WTC11 (cell line): Measurements from ENCODE around the gene TOR1A. TPM values are rescaled to one million over a fixed set of nuclear protein-coding genes. Genes with fewer than 3 reads are reported as not detected.

Source experiments
- ATAC-seq: fragments of 200-7000 bp; cut with Tn5 transposase; 2 replicates; pipeline ENCODE4 v1.10.0; 2021; ENCODE audit warnings: mild to moderate bottlenecking, moderate library complexity
- CTCF ChIA-PET: fragments of 300-600 bp; sonication (Branson Sonifier 250); formaldehyde crosslinking; loops from one replicate; lab custom pipeline; 2021; ENCODE audit warnings: antibody characterized with exemption; lab: Charles Lee
- POLR2A ChIA-PET: fragments of 350-600 bp; sonication (Branson Sonifier 250); formaldehyde crosslinking; loops from one replicate; lab custom pipeline; 2021; ENCODE audit warnings: antibody characterized with exemption; lab: Charles Lee
- DNase-seq: peaks from one replicate; pipeline ENCODE4 v3.0.0; 2021; ENCODE audit warnings: low spot score
- H3K27ac Mint-ChIP-seq: 2 replicates; pipeline ENCODE4 v1.8.0; 2021; ENCODE audit warnings: mixed read lengths
- H3K27me3 Mint-ChIP-seq: 2 replicates; pipeline ENCODE4 v1.8.0; 2021; ENCODE audit warnings: low read depth, mild to moderate bottlenecking, moderate library complexity, mixed read lengths
- H3K36me3 Mint-ChIP-seq: 2 replicates; pipeline ENCODE4 v1.8.0; 2021; ENCODE audit warnings: mixed read lengths
- H3K4me1 Mint-ChIP-seq: 2 replicates; pipeline ENCODE4 v1.8.0; 2022; ENCODE audit warnings: mixed read lengths
- H3K4me3 Mint-ChIP-seq: 2 replicates; pipeline ENCODE4 v1.8.0; 2021; ENCODE audit warnings: mild to moderate bottlenecking, moderate library complexity, mixed read lengths
- H3K9me3 Mint-ChIP-seq: 2 replicates; pipeline ENCODE4 v1.8.0; 2021; ENCODE audit warnings: mixed read lengths
- CBFB ChIP-seq: sonication (generic); formaldehyde crosslinking; IDR thresholded peaks from 2 replicates; pipeline ENCODE4 v1.8.1; 2022; ENCODE audit warnings: mild to moderate bottlenecking, low read depth, missing genetic modification reagents
- ELF4 ChIP-seq: sonication (generic); formaldehyde crosslinking; IDR thresholded peaks from 2 replicates; pipeline ENCODE4 v1.8.1; 2022; ENCODE audit warnings: low read depth, mild to moderate bottlenecking, moderate library complexity, missing genetic modification reagents
- GTF2I ChIP-seq: fragments of 250-450 bp; sonication (Bioruptor Pico); conservative IDR thresholded peaks from 2 replicates; pipeline ENCODE4 v1.4.0; 2021; ENCODE audit warnings: mild to moderate bottlenecking
- JAZF1 ChIP-seq: fragments of 250-450 bp; sonication (Bioruptor Pico); IDR thresholded peaks from 2 replicates; pipeline ENCODE4 v1.9.0; 2021; ENCODE audit warnings: moderate library complexity, mild to moderate bottlenecking, inconsistent platforms
- MAX ChIP-seq: sonication (generic); formaldehyde crosslinking; IDR thresholded peaks from 2 replicates; pipeline ENCODE4 v1.8.0; 2022; ENCODE audit warnings: mild to moderate bottlenecking, missing genetic modification reagents
- NR1H2 ChIP-seq: sonication (generic); formaldehyde crosslinking; IDR thresholded peaks from 2 replicates; pipeline ENCODE4 v1.9.0; 2021; ENCODE audit warnings: mild to moderate bottlenecking, moderate library complexity, missing genetic modification reagents
- OVOL2 ChIP-seq: fragments of 250-450 bp; sonication (Bioruptor Pico); IDR thresholded peaks from 2 replicates; pipeline ENCODE4 v1.9.0; 2021; ENCODE audit warnings: mild to moderate bottlenecking, borderline replicate concordance
- PRRX2 ChIP-seq: fragments of 250-450 bp; sonication (Bioruptor Pico); IDR thresholded peaks from 2 replicates; pipeline ENCODE4 v1.8.0; 2021; ENCODE audit warnings: mild to moderate bottlenecking
- SMAD4 ChIP-seq: sonication (generic); formaldehyde crosslinking; IDR thresholded peaks from 2 replicates; pipeline ENCODE4 v1.8.0; 2022; ENCODE audit warnings: mild to moderate bottlenecking, missing genetic modification reagents
- SOX15 ChIP-seq: fragments of 250-450 bp; sonication (Bioruptor Pico); IDR thresholded peaks from 2 replicates; pipeline ENCODE4 v1.9.0; 2021; ENCODE audit warnings: mild to moderate bottlenecking
- SP1 ChIP-seq: sonication (generic); formaldehyde crosslinking; conservative IDR thresholded peaks from 2 replicates; pipeline ENCODE4 v1.8.1; 2022; ENCODE audit warnings: missing genetic modification reagents
- TCF7 ChIP-seq: sonication (generic); formaldehyde crosslinking; IDR thresholded peaks from 2 replicates; pipeline ENCODE4 v1.8.0; 2022; ENCODE audit warnings: mild to moderate bottlenecking, low read depth, missing genetic modification reagents, moderate library complexity
- TP53 ChIP-seq: sonication (generic); formaldehyde crosslinking; IDR thresholded peaks from 2 replicates; pipeline ENCODE4 v1.8.1; 2023; ENCODE audit warnings: mild to moderate bottlenecking, missing genetic modification reagents
- ZNF219 ChIP-seq: sonication (generic); formaldehyde crosslinking; IDR thresholded peaks from 2 replicates; pipeline ENCODE4 v1.8.0; 2023; ENCODE audit warnings: missing genetic modification reagents, mild to moderate bottlenecking, borderline replicate concordance
- ZNF281 ChIP-seq: sonication (generic); formaldehyde crosslinking; IDR thresholded peaks from 2 replicates; pipeline ENCODE4 v1.8.0; 2023; ENCODE audit warnings: mild to moderate bottlenecking, missing genetic modification reagents
- ZNF423 ChIP-seq: fragments of 250-450 bp; sonication (Bioruptor Pico); IDR thresholded peaks from 2 replicates; pipeline ENCODE4 v2.1.2; 2022; ENCODE audit warnings: mild to moderate bottlenecking, moderate library complexity
- ZNF512 ChIP-seq: sonication (generic); formaldehyde crosslinking; IDR thresholded peaks from 2 replicates; pipeline ENCODE4 v1.8.1; 2022; ENCODE audit warnings: missing genetic modification reagents, borderline replicate concordance
- ZSCAN18 ChIP-seq: fragments of 250-450 bp; sonication (Bioruptor Pico); IDR thresholded peaks from 2 replicates; pipeline ENCODE4 v2.1.2; 2022; ENCODE audit warnings: mild to moderate bottlenecking, moderate library complexity
- total RNA-seq: library from RNA; stranded (reverse); gene quantifications from 3 replicates; pipeline ENCODE4 v1.2.3, GENCODE V29; 2021
- TF ChIP-seq, protein P1 (sequence below): sonication (generic); formaldehyde crosslinking; IDR thresholded peaks from 2 replicates; pipeline ENCODE4 v1.8.1; 2023; ENCODE audit warnings: mild to moderate bottlenecking, moderate library complexity, missing genetic modification reagents
- TF ChIP-seq, protein P2 (sequence below): fragments of 200-600 bp; IDR thresholded peaks from 2 replicates; pipeline ENCODE4 v1.8.0; 2022; ENCODE audit warnings: antibody characterized with exemption
- TF ChIP-seq, protein P3 (sequence below): sonication (generic); formaldehyde crosslinking; IDR thresholded peaks from 2 replicates; pipeline ENCODE4 v1.8.1; 2022; ENCODE audit warnings: low read depth, missing genetic modification reagents, borderline replicate concordance

The TOR1A gene
- total RNA-seq, 1 experiment from 2014 or later = 32.7 TPM

DNA sequence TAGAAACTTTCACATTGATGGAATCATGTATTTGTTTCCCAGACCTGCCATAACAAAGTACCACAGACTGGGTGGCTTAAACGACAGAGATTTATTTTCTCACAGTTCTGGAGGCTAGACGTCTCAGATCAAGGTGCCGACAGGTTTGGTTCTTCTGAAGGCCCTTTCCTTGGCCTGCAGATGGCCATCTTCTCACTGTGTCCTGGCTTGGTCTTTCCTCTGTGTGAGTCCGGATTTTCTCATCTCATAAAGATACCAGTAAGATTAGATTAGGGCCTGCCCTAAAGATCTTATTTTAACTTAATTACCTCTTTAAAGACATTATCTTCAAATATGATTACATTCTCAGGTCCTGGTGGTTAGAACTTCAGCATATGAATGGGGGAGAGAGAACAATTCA is 17.1 kb upstream of the TOR1A start:
- DNase-seq (no peak), ATAC-seq (no peak)
- Mint-ChIP-seq H3K36me3 (no peaks in the 10 kb centered on the region), H3K27me3 (no peaks in the 10 kb centered on the region), H3K9me3 (no peaks in the 10 kb centered on the region), H3K27ac (no peak overlapping the region), H3K4me3 (no peak overlapping the region), H3K4me1 (peaks cover 53% of the 10 kb centered on the region)
- TF ChIP-seq, protein P1, sequence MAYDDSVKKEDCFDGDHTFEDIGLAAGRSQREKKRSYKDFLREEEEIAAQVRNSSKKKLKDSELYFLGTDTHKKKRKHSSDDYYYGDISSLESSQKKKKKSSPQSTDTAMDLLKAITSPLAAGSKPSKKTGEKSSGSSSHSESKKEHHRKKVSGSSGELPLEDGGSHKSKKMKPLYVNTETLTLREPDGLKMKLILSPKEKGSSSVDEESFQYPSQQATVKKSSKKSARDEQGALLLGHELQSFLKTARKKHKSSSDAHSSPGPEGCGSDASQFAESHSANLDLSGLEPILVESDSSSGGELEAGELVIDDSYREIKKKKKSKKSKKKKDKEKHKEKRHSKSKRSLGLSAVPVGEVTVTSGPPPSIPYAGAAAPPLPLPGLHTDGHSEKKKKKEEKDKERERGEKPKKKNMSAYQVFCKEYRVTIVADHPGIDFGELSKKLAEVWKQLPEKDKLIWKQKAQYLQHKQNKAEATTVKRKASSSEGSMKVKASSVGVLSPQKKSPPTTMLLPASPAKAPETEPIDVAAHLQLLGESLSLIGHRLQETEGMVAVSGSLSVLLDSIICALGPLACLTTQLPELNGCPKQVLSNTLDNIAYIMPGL (CRISPR knock-in tag) = no peak
- TF ChIP-seq ELF4 (CRISPR knock-in tag) (no peak), TCF7 (CRISPR knock-in tag) (no peak), SOX15 (CRISPR knock-in tag) (no peak), TP53 (no peak), PRRX2 (no peak), ZNF423 (CRISPR knock-in tag) (no peak), SP1 (CRISPR knock-in tag) (no peak), ZNF219 (CRISPR knock-in tag) (no peak), CBFB (CRISPR knock-in tag) (no peak), JAZF1 (CRISPR knock-in tag) (no peak), NR1H2 (no peak), ZNF512 (CRISPR knock-in tag) (no peak), MAX (CRISPR knock-in tag) (no peak), ZNF281 (CRISPR knock-in tag) (no peak)
- TF ChIP-seq, protein P2, sequence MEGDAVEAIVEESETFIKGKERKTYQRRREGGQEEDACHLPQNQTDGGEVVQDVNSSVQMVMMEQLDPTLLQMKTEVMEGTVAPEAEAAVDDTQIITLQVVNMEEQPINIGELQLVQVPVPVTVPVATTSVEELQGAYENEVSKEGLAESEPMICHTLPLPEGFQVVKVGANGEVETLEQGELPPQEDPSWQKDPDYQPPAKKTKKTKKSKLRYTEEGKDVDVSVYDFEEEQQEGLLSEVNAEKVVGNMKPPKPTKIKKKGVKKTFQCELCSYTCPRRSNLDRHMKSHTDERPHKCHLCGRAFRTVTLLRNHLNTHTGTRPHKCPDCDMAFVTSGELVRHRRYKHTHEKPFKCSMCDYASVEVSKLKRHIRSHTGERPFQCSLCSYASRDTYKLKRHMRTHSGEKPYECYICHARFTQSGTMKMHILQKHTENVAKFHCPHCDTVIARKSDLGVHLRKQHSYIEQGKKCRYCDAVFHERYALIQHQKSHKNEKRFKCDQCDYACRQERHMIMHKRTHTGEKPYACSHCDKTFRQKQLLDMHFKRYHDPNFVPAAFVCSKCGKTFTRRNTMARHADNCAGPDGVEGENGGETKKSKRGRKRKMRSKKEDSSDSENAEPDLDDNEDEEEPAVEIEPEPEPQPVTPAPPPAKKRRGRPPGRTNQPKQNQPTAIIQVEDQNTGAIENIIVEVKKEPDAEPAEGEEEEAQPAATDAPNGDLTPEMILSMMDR = no peak
- TF ChIP-seq, protein P3, sequence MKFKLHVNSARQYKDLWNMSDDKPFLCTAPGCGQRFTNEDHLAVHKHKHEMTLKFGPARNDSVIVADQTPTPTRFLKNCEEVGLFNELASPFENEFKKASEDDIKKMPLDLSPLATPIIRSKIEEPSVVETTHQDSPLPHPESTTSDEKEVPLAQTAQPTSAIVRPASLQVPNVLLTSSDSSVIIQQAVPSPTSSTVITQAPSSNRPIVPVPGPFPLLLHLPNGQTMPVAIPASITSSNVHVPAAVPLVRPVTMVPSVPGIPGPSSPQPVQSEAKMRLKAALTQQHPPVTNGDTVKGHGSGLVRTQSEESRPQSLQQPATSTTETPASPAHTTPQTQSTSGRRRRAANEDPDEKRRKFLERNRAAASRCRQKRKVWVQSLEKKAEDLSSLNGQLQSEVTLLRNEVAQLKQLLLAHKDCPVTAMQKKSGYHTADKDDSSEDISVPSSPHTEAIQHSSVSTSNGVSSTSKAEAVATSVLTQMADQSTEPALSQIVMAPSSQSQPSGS (CRISPR knock-in tag) = no peak
- ChIA-PET CTCF (interaction anchor here (0.8 kb wide), 1 partner anchor 114 kb away, joined by 3 read pairs; no protein-coding TSS in a partner anchor), POLR2A (no interaction called here)

GRCh38 chr9:129840034-129840433 is 16.1 kb upstream of the TOR1A start:
- Mint-ChIP-seq H3K27me3 (no peaks in the 10 kb centered on the region), H3K36me3 (no peaks in the 10 kb centered on the region), H3K9me3 (no peaks in the 10 kb centered on the region), H3K4me3 (no peak overlapping the region), H3K27ac (no peak overlapping the region; the same call in 1 of the 2 replicates), H3K4me1 (peaks cover 57% of the 10 kb centered on the region)
- DNase-seq (no peak), ATAC-seq (no peak)
- ChIA-PET CTCF (interaction anchor here (0.6 kb wide), 1 partner anchor 429 kb away, joined by 3 read pairs; no protein-coding TSS in a partner anchor), POLR2A (no interaction called here)
- no peak for TF ChIP-seq GTF2I (CRISPR knock-in tag)
- TF ChIP-seq CBFB (CRISPR knock-in tag) = no peak
- TF ChIP-seq ZSCAN18 (CRISPR knock-in tag) = no peak
- no peak for TF ChIP-seq OVOL2 (CRISPR knock-in tag)
- TF ChIP-seq, protein P1 (CRISPR knock-in tag) = no peak
- TF ChIP-seq SMAD4 (CRISPR knock-in tag) = no peak
